Suppressor macrophage treated with lipopolysaccharide for 1 hour (primary cell): ENCODE data around the gene MGAT5B.

Source experiments
- DNase-seq, 3 donors: peaks; one replicate each; pipeline ENCODE4 v3.0.0-alpha.2; 2020 to 2022

Gene MGAT5B

DNA sequence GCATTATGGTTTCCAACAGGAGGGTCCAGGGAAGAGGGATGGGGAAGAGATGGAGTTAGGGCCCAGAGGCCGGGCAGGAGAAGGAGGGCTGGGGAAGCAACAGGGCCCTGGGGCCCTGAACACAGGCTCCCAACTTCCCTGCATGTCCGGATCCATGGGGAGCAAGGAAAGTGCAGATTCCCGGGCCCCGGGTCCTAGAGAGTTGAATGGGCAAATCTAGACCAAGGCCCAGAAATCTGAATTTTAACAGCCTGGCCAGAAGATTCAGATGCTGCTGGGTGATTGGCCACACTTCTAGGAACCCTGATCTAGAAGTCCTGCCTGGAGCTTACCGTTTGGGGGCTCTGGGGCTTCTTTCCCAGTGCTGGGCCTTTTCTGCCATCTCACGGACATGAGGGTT, 13.2 kb downstream of the MGAT5B start:
- DNase-seq: no peak

DNA sequence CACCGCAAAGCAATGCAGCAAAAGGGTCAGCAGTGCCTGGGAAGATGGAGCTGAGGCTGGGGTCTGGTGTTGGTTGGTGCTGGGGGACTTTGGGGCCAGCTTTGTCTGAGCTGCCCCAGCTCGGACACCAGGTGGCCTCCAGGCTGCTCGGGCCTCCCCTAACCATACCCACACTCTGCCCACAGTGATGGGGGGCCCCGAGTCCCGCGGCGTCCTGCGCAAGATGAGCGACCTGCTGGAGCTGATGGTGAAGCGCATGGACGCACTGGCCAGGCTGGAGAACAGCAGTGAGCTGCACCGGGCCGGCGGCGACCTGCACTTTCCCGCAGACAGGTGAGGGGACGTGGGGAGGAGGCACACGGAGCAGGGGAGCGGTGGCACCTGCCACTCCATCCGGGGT, 13.8 kb downstream of the MGAT5B start:
- no peak for DNase-seq

DNA sequence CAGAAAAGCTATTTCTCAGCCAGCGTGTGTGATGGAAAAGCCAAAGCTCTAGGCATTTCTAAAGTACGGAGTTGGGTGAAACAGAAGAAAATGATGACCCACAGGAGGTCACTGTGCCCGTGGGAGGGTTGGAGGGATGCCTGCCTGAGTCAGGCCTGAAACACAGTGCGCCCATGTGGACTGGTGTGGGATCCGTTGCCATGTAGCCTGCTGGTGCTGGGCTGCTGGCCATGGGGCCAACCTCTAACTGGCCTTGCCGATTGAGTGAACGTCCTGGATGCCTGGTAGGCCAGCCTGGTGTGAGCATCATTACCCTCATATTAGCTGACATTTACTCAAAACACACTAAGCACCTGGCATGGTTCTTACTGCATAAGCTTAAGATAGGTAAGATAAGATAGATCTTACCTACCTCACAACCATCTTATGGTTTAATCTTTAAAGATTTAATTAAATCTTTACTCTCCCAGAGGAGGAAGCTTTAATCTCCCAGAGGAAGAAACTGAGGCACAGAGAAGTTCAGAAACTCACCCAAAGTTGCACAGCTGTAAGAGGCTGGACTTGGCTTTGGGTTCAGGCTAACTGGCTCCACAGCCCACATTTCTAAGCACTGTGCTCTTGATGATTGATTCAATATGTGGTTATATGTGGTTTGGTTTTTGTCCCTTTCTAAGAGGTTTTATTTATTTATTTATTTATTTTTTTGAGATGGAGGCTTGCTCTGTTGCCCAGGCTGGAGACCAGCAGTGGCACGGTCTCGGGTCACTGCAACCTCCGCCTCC, 15.7 kb downstream of the MGAT5B start:
- no peak for DNase-seq

DNA sequence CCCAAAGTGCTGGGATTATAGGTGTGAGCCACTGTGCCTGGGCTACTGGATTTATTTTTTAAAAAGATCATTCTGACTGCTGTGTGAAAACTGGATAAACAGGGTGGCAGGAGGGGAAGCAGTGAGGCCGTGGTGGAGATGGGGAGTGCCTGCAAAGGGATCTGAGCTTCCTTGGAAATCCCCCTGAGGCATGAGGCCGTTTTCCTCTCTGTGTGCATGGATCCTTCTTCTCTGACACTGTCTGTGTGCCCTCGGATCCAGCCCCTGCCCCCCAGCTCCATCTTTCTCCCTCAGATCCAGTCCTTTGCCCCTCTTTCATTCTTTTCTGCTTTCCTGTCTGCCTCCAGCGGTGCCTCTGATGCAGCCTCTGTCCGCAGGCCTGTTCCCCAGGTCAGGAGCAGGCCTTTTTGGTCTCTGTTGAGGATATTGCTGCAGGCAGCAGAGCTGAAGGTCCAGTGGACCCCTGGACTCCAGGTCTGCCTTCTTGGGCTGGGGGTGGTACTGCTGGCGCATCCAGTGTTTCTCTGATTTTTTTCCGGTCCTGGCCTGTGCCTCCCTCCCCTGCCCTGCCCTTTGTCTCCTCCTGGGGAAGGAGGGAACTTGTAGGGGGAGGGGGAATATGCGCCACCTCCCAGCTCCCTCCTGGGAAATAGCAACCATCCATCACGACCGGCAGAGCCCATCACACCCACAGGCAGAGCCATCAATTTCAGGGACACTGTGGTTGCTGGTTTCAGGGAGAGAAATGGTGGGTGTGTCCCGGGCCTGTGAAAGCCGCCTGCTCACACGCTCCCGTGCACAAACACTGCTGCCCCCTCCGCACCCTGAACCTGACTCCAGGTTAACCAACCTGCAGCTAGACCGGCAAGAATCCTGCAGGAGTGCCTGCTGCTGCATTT, 17.0 kb downstream of the MGAT5B start:
- no peak for DNase-seq

DNA sequence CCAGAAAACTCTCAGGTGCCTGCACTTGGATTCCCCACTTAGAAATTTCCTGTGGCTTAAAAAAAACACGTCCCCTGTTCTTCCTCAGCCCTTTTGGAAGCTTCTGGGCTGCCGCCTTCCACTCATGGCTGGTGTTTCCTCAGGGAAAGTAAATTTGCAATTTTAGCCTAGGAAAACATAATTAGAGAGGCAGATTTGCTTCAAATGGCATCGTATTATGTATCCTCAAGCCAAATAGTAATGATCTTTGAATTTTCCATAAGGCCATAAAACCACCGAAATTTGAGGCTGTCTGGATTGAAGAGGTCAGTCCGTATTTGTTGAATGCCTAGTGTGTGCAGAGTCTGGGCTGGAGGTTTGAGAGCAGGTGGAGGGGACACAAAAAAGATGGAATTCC, 17.7 kb downstream of the MGAT5B start:
- no peak for DNase-seq

DNA sequence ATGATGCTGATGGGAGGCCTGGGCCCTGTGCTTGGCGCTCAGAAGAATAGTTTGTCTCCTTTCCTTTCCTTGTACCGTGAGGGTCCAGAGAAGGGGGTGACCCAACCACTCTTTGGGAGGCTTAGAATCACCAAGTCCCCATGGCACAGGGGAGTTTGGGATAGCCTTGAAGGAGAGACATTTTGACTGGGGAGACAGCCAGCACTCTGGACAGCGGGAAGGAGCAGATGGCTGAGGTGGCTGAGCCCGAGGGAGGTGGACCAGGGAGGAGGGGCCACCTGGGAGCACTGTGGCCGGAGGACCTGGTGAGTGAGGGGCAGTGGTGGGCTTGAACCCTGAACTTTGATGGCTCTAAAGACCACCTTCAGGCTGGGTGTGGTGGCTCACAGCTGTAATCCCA, 18.2 kb downstream of the MGAT5B start:
- no peak for DNase-seq

DNA sequence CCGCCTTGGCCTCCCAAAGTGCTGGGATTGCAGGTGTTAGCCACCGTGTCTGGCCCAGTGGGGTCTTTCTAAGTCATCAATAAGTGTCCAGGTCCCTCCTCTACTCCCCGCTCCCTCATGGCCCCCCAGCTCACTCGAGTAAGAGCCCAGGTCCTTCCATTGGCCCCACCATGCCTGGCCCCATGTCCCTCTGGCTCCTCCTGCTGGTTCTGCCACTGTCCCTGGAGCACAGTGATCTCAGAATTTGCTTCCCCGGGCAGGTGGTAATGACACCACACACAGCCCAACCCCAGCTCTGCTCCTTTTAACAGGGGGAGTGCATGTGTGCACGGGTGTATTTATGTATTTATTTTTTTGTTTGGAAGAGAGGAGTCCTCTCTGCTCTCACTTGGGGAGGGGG, 19.6 kb downstream of the MGAT5B start:
- DNase-seq: no peak

DNA sequence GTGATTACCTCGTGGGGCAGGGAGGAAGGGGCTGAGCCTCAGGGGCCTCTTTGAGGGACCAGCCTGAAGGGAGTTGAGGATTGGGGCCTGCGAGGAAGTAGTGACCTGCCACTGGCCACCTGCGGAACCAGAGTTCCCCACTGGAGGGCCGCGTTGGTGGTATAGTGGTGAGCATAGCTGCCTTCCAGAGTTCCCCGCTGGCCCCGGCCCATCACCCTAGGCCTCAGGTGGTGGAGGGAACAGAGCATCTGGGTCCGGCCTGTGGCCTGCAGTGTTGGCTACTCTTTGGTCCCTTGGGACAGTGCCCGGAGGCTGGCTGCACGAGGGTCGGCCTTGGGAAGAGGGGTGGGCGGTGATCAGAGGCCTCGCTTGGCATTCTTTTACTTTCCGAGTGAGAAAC, 20.5 kb downstream of the MGAT5B start:
- no peak for DNase-seq

DNA sequence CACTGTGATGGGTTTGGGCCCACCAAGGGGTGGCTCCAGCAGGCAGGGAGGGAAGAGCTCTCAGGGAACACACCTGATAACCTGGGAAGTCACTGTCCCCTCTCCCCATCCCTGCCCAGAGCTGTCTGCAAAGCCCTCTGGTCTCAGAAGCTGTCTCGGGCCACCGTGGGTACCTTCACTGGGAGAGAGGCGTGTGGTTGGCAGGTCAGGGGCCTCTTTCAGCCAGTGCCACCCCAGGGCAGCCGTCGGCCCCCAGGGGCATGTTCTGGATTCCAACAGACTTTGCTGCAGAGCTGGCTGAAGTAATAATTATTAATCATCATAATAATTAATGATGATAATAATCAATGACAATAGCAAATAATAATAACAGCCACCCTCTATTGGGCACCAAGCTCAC, 21.1 kb downstream of the MGAT5B start:
- DNase-seq: no peak

DNA sequence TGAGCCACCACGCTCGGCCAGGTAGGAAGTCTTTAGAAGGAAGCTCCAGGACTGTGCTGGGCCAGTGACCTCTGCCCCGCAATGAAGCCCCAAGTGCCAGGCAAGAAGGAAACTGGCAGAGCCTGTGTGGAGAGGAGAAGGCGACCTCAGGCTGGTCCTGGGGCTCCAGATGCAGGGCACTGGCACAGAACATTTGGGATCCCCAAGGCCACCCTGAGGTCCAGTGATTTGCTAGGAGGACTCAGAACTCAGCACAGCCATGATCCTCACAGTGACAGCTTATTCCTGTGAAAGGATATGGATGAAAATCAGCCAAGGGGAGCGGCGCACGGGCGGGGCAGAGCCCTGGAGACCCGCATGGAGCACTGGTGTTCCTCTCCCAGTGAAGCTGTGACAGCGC, 24.1 kb downstream of the MGAT5B start:
- DNase-seq: no peak

DNA sequence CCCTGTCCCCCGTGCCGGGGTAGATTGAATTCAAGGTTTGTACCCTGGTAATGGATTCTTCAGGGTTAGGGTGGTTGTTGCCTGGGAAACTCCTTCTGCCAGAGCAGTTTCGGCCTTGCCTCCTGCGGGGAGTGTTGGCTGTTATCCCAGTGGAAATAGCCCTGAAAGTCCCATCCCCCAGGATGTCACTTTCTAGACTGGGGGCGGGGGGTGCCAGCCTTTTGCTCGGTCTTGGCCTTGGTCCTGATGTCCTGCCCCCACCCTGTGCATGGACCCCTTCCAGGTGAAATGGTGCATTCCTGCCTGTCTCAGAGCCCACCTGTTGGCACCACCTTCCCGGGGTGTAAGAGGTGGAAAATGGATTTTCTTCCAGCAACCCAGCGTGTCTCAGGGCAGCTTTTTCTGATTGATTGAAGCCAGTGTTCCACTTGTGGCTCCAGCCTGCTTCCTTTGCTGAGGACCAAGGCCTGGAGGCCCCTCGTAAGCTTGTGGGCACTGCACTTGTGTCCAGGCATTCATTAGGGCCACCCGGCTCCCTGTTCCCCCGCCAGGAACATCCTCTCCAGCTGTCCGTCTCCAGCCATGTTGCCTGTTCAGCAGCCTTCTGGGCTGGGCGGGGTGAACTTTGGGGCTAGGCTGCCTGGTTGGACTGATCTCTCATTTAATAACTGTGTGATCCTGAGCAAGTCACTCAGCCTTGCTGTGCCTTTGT, 25.6 kb downstream of the MGAT5B start:
- no peak for DNase-seq

DNA sequence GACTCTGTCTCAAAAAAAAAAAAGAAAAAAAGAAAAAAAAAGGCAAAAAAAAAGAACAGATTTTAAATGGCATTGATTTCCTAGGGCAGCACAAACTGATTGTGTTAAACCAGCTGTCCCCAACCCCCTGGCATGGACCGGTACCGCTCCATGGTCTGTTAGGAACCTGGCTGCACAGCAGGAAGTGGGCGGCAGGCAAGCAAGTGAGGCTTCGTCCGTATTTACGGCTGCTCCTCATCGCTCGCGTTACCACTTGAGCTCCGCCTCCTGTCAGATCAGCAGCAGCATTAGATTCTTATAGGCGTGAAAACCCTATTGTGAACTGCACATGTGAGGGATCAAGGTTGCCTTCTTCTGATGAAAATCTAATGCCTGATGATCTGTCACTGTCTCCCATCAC, 26.6 kb downstream of the MGAT5B start:
- DNase-seq: no peak

DNA sequence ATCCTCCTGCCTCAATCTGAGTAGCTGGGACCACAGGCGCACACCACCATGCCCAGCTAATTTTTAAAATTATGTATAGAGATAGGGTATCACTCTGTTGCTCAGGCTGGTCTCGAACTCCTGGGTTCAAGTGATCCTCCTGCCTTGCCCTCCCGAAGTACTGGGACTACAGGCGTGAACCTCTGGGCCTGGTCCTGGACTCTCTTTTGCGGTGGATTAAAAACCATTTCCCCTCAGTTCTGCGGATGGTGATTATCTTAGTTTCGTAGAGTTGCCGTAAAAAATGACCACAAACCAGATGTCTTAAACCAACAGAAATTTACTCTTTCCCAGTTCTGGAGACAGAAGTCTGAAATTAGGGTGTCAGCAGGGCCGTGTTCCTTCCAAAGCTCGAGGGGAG, 28.8 kb downstream of the MGAT5B start:
- DNase-seq: no peak

DNA sequence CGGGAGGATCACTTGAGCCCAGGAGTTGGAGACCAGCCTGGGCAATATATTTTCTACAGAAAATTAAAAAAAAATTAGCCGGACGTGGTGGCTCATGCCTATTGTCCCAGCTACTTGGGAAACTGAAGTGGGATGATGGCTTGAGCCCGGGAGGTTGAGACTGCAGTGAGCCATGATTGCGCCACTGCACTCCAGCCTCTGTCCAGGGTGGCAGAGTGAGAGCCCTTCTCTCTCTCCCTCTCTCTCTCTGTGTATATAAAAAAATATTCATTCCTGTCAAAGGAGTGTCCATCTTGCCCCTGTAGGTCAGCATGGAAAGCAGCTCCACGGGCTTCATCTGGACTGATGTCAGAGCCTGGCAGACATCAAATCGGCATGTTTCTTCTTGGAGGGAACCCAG, 31.2 kb downstream of the MGAT5B start:
- no peak for DNase-seq

DNA sequence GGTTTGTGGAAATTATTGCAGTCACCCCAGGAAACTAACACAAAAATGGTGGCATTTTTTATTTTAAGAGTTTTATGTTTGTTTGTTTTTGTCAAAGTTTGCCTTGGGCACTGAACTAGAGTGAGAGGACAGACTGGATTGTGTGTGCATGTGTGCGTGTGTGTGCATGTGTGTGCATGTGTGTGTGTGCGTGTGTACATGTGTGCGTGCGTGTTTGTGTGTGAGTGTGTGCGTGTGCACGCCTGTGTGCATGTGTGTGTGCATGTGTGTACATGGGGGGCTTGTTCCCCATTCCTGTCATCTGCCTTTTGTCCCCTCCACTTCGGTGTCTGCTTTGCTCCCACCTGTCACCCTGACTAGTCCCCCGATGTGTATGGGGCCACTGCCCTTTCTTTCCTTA, 32.5 kb downstream of the MGAT5B start:
- DNase-seq: no peak

DNA sequence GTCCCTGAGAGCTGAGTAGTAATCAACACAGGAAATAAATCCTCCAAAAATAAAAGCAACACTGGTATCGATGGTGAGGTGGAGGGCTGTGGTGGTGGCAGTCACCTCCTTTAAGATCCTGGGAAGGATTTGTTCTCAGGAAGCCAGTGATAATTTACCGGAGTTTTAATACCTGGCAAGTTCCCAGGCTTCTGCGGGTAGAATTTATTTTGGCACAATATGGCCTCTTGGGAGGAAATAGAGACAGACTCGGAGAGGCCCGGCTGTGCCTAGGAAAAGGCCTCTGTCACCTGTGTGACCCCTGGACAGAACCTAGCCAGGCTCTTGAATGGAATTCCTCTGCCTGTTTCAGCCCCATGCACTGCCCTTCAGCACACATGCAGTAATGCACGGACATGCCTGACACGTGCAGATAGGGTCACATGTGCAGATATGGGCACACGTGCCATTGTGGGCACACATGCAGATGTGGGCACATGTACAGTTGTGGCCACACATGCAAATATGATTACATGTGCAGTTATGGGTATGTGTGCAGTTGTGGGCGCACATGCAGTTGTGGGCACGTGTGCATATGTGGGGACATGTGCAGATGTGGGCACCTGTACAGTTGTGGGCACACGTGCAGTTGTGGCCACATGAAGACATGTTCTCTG, 33.5 kb downstream of the MGAT5B start:
- DNase-seq: no peak

DNA sequence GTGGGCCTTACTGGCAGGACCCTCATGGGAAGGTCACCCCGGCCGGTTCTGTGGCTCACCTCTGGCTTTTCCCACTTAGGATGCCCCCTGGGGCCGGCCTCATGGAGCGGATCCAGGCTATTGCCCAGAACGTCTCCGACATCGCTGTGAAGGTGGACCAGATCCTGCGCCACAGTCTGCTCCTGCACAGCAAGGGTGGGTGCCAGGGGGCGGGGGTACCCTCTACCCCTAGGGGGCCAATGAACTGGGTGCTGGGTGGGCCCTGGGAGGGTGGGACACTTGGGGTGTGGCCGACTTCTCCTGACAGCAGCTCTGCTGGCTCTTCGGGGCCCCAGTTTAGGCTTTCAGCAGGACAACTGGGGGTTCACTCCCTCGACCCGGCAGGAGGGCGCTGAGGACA, 34.3 kb downstream of the MGAT5B start:
- DNase-seq: no peak

DNA sequence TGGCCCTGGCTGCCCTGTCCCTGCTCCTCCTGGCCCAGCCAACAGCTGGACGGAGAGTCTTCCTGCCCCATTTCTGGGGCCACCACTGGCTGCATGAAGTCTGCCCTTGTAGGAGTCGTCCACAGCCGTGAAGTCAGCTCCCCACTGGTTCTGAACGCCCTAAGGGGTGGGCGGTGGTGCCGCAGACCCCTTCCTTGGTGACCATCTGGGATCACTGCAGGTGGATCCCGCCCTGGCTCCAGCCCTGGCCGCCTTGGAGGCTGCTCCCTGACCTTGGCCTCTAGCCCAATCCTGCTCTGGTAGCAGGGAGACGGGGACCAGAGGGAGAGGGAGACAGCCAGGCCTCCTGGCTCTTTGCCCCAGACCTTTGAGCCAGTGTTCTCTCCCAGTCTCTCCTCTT, 35.4 kb downstream of the MGAT5B start:
- no peak for DNase-seq

DNA sequence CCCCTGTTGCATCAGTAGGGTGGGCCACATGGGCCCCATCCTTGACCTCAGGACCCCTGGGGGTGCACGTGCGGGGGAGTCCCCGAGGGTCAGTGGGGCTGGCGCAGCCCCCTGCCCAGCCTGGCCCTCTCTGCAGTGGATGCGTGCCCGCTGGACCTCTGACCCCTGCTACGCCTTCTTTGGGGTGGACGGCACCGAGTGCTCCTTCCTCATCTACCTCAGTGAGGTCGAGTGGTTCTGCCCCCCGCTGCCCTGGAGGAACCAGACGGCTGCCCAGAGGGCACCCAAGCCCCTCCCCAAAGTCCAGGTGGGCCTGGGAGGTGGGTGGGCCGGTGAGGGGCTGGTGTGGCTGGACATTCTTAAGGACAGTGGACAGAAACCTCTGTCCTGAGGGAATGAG, 35.9 kb downstream of the MGAT5B start:
- DNase-seq: no peak

DNA sequence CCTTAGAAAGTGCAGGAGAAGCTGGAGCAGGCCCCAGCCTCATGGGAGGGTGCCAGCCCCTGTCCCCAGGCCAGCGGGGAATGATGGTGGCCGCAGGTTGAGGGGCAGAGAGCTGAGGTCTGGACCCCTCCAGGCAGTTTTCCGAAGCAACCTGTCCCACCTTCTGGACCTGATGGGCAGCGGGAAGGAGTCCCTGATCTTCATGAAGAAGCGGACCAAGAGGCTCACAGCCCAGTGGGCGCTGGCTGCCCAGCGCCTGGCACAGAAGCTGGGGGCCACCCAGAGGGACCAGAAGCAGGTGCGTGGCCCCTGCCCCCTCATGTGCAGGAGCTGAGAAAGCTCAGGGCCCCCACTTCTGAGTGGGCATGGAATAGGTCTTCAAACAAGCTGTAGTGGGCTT, 36.8 kb downstream of the MGAT5B start:
- DNase-seq: no peak

DNA sequence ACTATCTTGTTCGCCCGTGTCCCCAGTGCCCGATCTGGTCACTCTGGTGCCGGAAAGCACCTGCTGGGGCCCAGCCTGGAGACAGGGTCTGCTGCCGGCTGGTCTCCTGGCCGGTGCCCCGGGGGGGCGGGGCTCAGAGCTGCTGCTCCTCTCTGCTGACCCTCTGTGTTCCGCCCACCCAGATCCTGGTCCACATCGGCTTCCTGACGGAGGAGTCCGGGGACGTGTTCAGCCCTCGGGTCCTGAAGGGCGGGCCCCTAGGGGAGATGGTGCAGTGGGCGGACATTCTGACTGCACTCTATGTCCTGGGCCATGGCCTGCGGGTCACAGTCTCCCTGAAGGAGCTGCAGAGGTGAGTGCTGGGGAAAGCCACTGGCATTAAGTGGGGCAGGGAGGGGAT, 37.6 kb downstream of the MGAT5B start:
- no peak for DNase-seq

DNA sequence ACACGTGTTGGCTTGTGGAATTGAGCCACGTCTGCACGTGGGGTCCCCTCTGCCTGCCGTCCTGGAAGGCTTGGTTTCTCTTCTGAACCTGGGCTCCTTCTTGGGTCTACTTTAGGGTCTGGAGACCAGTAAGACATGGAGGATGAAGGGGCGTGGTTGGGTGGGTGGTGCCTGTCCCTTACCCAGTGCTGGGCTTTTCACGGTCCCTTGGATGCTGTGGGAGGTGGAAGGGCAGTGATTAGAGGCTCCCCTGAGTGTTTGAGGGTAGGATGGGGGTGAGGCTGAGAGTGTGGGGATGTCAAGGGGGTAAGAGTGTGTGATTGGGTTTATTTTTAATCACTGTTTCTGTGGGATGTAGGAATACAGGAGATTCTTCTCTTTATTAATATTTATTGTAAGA, 38.3 kb downstream of the MGAT5B start:
- DNase-seq: no peak

DNA sequence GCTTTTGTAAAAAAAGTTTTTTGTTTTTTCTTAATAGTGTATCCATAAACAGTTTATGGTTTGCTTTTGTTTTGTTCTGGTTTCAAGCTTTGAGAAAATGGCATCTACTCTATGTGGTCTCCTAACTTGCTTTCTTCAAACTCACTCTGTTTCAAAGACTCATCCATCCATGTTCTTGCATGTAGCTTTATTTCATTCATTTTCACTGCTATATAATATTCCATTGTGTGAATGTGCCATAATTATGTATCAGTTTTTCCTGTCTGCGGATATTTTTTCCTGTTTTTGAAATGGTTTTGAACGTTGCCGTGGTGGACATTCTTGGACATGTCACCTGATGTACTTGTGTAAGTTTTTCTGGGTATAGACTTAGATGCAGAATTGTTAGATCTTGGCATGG, 39.1 kb downstream of the MGAT5B start:
- DNase-seq: no peak
